Body of pancreas (tissue), 4 donors: Measurements from ENCODE around the gene PRXL2A. TPM values are rescaled to one million over a fixed set of nuclear protein-coding genes. Genes with fewer than 3 reads are reported as not detected.

Experiments
- ATAC-seq: fragments of 150-250 bp; one replicate; pipeline ENCODE4 v1.9.1; 2016
- DNase-seq, 4 donors: peaks; one replicate each; pipeline ENCODE4 v3.0.0-alpha.2; 2019
- H3K27ac ChIP-seq, 4 donors: fragments of 200-600 bp; sonication (generic); 1 replicate in 3 of 4; 2 replicates in 1 of 4; pipeline versions ENCODE4 v1.5.1 to v1.6.1; 2016 to 2019; ENCODE audit warnings: mild to moderate bottlenecking in 1 of 4, mixed read lengths in 1 of 4, moderate library complexity in 1 of 4
- H3K27me3 ChIP-seq, 2 donors: fragments of 200-600 bp; sonication (generic); one replicate each; pipeline ENCODE4 v1.6.0; 2016; ENCODE audit warnings: mild to moderate bottlenecking in 1 of 2
- H3K36me3 ChIP-seq, 2 donors: fragments of 200-600 bp; sonication (generic); replicated peaks in 1 of 2; 2 replicates each; pipeline ENCODE4 v1.5.1; 2016; ENCODE audit warnings: low read depth in 2 of 2; ENCODE audit not compliant: insufficient read depth in 1 of 2
- H3K4me1 ChIP-seq: fragments of 200-600 bp; sonication (generic); one replicate; pipeline ENCODE4 v1.6.0; 2016
- H3K4me3 ChIP-seq, 2 donors: fragments of 200-600 bp; sonication (generic); 1 replicate in 1 of 2; 2 replicates in 1 of 2; pipeline ENCODE4 v1.5.1; 2016 to 2019
- H3K9me3 ChIP-seq, 3 donors: fragments of 200-600 bp; sonication (generic); 1 replicate in 2 of 3; 2 replicates in 1 of 3; pipeline ENCODE4 v1.5.1; 2016
- CTCF ChIP-seq, 7 experiments: fragments of 450-650 bp in 4 of 7; fragments of 200-600 bp in 3 of 7; sonication (generic) in 3 of 7; IDR thresholded peaks; one replicate each; pipeline ENCODE4 v1.5.1; 2016 to 2019; ENCODE audit warnings: antibody characterized with exemption in 7 of 7
- POLR2A ChIP-seq, 3 donors: fragments of 450-650 bp; IDR thresholded peaks; one replicate each; pipeline ENCODE4 v1.6.1; 2016; ENCODE audit warnings: antibody characterized with exemption in 3 of 3, mild to moderate bottlenecking in 2 of 3
- WGBS, 2 donors: methylation state at CpG; one replicate each; pipeline ENCODE4 v1.1.5; 2017; 5-methylcytosine and 5-hydroxymethylcytosine counted together
- intact Hi-C: fragments of 100-400 bp; cut with DNase I; formaldehyde crosslinking; loops from one replicate; pipeline ENCODE4 v1.15.1; 2023
- total RNA-seq, 2 donors: library from RNA; depleted of rRNA; stranded (reverse); fragments of >200 nt; gene quantifications; one replicate each; pipeline ENCODE4 v1.1.0, GENCODE V29; 2016

The PRXL2A gene
- total RNA-seq, 2 donors from 2014 or later = 40.7 to 110 TPM

GRCh38 chr10:80472234-80473095 is 64.1 kb downstream of the PRXL2A start:
- 62% methylated on average over 9 of the region's 9 CpGs for WGBS, 2 donors
- no peaks in the 10 kb centered on the region for H3K36me3 ChIP-seq

GRCh38 chr10:80473096-80473657 is 64.8 kb downstream of the PRXL2A start:
- Histone ChIP-seq H3K36me3 (no peaks in the 10 kb centered on the region), H3K4me3 (no peak overlapping the region), H3K27ac (peak overlapping the region in 1 of 4 donors; percentile 30), H3K9me3 (no peaks in the 10 kb centered on the region), H3K27me3 (no peaks in the 10 kb centered on the region), H3K4me1 (peaks cover 57% of the 10 kb centered on the region)
- WGBS, 2 donors = 55 to 73% methylated on average over 2 to 3 of the region's 3 CpGs
- ATAC-seq (no peak), DNase-seq (no peak)
- intact Hi-C loops = no loop called here
- TF ChIP-seq POLR2A (IDR thresholded peaks at IDR 0.05) = no peak
- TF ChIP-seq CTCF (IDR thresholded peaks at IDR 0.05) = no peak

More at GRCh38 chr10:80472234-80473095, 64.1 kb downstream of the PRXL2A start:
- no peak for ATAC-seq
- intact Hi-C loops = no loop called here
- no peak overlapping the region for H3K4me3 ChIP-seq
- no peaks in the 10 kb centered on the region for H3K9me3 ChIP-seq
- peaks cover 64% of the 10 kb centered on the region for H3K4me1 ChIP-seq
- no peak for TF ChIP-seq CTCF (IDR thresholded peaks at IDR 0.05)
- no peak for TF ChIP-seq POLR2A (IDR thresholded peaks at IDR 0.05)
- H3K27ac ChIP-seq = peak overlapping the region in 1 of 4 donors; percentile 30
- H3K27me3 ChIP-seq = no peaks in the 10 kb centered on the region
- no peak for DNase-seq

GRCh38 chr10:80473692-80474596 is 65.6 kb downstream of the PRXL2A start:
- Histone ChIP-seq H3K27ac (no peak overlapping the region), H3K27me3 (no peaks in the 10 kb centered on the region), H3K36me3 (no peaks in the 10 kb centered on the region), H3K9me3 (peaks cover 0 to 4% (median 0%) of the 10 kb centered on the region in 3 donors), H3K4me1 (peaks cover 49% of the 10 kb centered on the region), H3K4me3 (no peak overlapping the region)
- TF ChIP-seq POLR2A (IDR thresholded peaks at IDR 0.05) (no peak), CTCF (IDR thresholded peaks at IDR 0.05) (no peak)
- DNase-seq (no peak), ATAC-seq (no peak)
- intact Hi-C loops = no loop called here
- 84 to 92% methylated on average over 8 of the region's 8 CpGs for WGBS, 2 donors

DNA sequence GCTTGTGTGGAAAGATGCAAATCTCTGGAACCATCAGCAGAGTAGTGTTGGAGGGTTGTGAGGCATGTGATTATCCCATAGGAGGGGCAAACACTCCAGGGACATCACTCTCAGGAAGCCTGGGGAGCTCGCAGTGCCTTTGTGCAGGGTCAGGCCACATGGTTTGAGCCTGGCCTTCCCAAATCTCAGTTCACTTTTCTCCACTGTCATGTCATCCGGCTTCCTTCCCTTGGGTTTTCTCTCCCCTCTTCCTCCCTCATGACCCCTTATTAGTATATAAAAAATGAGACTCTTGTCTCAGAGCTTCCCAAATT is 66.2 kb downstream of the PRXL2A start:
- 78 to 88% methylated on average over 2 of the region's 2 CpGs for WGBS, 2 donors
- H3K4me3 ChIP-seq = no peak overlapping the region
- ATAC-seq (no peak), DNase-seq (no peak)
- H3K36me3 ChIP-seq = no peaks in the 10 kb centered on the region
- TF ChIP-seq POLR2A (IDR thresholded peaks at IDR 0.05) (no peak), CTCF (IDR thresholded peaks at IDR 0.05) (no peak)
- peaks cover 0 to 4% (median 0%) of the 10 kb centered on the region in 3 donors for H3K9me3 ChIP-seq
- H3K27me3 ChIP-seq = no peaks in the 10 kb centered on the region
- intact Hi-C loops = no loop called here
- no peak overlapping the region for H3K27ac ChIP-seq
- peaks cover 43% of the 10 kb centered on the region for H3K4me1 ChIP-seq
